Ramos (cell line): ENCODE results near the gene GJD3.

Experiments
- in situ Hi-C: fragments of 300-500 bp; cut with MboI; formaldehyde crosslinking; loops from one replicate; pipeline ENCODE4 v1.14.3; 2022; ENCODE audit warnings: low sequenced_read_pairs; ENCODE audit not compliant: unreplicated experiment

GJD3 gene

GRCh38 chr17:40326832-40327199 lies 37.7 kb downstream of the GJD3 start:
- in situ Hi-C loops, result no loop called here

- in situ Hi-C loops, result no loop called here
These were observed 38.3 kb downstream of the GJD3 start for GRCh38 chr17:40326014-40326831.

GRCh38 chr17:40325156-40326013 lies 39.2 kb downstream of the GJD3 start:
- in situ Hi-C loops, result no loop called here

- in situ Hi-C loops, result no loop called here
These were observed 40.9 kb downstream of the GJD3 start for GRCh38 chr17:40323391-40324381.

DNA sequence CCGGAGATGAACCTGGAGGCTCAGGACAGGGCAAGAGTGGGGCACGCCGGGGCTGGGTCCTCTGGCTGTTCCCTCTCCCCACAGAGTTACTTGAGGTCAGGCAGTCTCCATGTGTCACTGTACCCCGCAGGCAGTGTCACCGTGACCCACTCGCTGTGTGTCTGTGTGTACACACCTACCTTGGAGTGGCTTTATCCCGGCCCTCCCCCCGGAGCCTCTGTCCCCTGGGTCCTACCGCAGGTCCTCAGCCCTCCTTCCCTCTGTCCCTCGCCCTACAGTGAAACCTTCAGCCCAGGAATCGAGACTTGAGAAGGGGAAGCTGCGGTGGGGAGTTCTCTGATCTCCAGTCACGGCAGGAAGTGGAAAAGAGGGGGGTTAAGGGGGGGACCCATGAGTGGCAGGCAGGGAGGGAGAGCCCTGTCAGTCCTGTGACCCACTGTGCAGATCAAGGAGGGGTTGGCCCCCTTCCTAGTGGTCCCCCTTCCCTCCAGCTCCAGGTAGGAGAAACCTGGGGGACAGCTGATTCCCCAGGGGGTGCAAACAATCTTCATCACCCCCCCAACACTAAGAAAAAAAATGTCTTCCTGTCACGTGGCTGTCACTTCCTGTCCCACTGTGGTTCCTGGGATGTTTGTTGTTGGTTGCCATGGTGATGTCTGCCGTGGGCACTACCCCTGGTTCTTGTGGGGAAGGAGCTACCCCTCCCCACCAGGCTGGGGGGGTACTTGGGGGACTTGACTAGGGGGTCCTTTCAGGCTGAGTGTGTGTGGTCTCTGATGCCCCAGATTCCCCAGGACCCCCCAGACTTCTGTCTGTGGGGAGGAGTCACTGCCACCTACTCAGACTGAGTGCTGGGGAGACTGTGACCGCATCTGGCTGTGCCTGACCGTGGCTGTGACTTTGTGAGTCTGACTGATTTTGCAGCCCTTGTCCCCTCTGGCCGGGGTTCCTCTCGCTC lies 41.9 kb downstream of the GJD3 start:
- in situ Hi-C loops, result no loop called here

GRCh38 chr17:40321961-40322357 lies 42.6 kb downstream of the GJD3 start:
- in situ Hi-C loops, result no loop called here

DNA sequence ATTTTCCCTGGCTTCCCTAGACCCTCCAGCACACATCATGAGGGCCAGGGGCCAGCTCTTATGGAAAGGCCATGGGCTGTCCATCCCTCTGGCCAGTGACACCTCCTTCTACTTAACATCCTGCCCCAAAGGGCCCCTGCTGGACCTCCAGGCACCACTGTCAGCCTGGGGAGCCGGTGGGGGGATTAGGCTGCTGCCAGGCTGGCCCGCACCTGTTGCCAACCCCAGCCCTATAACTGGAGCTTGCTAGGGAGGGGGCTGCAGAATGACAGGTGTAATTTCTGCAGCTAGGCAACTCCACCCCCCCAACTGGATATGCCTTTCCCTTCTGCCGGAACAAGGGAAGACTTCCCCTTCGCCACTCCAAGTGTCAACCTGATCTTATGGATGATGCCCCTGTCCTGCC lies 43.0 kb downstream of the GJD3 start:
- in situ Hi-C loops, result no loop called here

- in situ Hi-C loops, result no loop called here
These were observed 43.6 kb downstream of the GJD3 start for GRCh38 chr17:40320756-40321523.

- in situ Hi-C loops, result no loop called here
These were observed 44.6 kb downstream of the GJD3 start for GRCh38 chr17:40319651-40320540.

- in situ Hi-C loops, result no loop called here
These were observed 45.6 kb downstream of the GJD3 start for GRCh38 chr17:40318830-40319391.

DNA sequence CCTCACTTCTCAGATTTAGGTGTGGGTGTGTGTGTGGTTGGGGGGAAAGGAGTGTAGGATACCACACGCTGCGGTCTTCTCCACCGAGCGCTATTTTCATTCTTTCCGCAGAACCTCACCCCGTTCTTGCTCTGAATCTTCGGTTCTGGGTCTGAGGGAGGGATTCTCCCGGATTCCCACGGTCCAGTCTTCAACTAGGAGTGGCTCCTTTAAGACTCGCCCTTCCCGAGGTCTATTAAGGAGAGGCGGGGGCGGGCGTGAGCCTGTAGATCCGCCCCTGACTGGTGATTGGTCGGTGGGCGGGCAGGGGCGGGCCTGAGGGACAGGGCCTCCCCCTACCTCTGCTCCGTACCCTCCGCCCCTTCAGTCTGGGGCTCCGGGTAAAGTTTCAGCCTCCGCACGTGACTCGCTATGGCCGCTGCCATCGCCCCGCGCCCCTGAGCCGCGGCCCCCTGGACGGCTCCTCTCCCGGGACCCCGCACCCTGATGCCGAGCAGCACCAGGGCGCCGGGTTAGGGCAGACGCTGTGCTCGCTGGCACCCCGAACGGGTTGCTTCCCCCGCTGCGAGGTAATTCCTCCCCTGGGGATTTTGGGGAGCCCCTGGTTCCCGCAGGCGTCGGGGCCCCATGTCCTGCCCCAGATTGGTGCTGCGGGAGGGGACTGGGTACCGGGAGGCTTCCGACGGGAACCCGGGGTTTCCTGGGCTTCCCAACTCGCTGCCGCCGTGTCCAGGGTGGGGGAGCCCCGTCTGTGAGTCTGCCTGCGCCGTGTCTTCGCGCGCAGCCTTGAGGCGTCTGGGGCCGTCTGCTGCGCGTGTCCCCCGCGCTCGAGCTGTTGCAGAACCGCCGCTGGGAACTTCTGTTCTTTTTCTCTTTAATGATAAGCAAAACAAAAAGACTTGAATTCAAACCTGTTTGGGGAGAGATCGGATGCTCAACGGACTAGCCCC lies 46.4 kb downstream of the GJD3 start:
- in situ Hi-C loops, result no loop called here

DNA sequence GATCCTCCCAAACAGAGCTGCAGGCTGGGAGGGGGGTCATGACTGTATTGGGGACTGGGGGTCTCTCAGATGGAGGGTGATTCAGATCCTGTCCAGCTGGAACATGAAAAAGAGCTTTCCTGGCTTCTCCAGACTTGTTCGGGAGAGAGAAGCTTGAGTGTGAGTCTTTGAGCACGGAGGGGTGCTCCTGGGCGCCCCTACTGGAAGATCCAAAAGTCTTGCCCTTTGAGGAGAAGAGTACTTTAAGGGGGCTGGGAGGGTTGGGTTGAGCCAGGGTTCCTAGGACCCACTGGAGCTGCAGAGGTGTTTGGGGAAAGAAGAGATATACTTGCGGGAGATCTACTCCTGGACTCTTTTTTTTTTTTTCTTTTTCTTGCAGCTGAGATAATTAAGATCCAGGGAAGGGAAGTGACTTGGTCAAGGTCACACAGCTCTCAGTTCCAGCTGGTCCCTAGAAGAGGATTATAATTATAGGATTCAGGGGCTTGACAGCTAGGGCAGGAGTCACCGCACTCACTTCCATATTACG lies 47.1 kb downstream of the GJD3 start:
- in situ Hi-C loops, result no loop called here

- in situ Hi-C loops, result no loop called here
These were observed 47.8 kb downstream of the GJD3 start for GRCh38 chr17:40316571-40317344.

- in situ Hi-C loops, result no loop called here
These were observed 48.6 kb downstream of the GJD3 start for GRCh38 chr17:40315678-40316570.
